Measurements from ENCODE around the gene BOLA2B. TPM values are rescaled to one million over a fixed set of nuclear protein-coding genes. Genes with fewer than 3 reads are reported as not detected.

Gene BOLA2B
- total and polyA plus RNA-seq, 9 of the 15 experiments (the other 6 are each of a cell fraction or from before 2014, with no cell fraction given) = 43.9 to 613 (median 181) TPM

DNA sequence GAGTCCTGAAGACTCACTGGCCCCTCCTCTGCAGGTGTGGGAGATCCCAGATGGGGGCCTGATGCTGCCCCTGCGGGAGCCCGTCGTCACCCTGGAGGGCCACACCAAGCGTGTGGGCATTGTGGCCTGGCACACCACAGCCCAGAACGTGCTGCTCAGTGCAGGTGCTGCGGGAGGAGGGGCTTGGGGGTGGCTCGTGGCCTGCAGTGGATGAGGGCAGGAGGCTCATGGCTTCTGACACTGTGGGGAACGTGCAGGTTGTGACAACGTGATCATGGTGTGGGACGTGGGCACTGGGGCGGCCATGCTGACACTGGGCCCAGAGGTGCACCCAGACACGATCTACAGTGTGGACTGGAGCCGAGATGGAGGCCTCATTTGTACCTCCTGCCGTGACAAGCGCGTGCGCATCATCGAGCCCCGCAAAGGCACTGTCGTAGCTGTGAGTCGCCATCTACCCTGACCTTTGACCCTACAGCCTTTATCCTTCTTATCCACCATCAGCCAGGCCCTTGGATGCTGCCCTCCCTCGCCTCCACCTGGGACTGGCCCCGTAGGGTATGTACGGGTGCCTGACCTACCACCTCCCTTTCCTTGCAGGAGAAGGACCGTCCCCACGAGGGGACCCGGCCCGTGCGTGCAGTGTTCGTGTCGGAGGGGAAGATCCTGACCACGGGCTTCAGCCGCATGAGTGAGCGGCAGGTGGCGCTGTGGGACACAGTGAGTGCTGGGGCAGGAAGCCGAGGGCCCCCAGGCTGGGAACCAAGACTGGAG lies 6.5 kb downstream of the BOLA2B start (continued):
- TF ChIP-seq, protein P1, sequence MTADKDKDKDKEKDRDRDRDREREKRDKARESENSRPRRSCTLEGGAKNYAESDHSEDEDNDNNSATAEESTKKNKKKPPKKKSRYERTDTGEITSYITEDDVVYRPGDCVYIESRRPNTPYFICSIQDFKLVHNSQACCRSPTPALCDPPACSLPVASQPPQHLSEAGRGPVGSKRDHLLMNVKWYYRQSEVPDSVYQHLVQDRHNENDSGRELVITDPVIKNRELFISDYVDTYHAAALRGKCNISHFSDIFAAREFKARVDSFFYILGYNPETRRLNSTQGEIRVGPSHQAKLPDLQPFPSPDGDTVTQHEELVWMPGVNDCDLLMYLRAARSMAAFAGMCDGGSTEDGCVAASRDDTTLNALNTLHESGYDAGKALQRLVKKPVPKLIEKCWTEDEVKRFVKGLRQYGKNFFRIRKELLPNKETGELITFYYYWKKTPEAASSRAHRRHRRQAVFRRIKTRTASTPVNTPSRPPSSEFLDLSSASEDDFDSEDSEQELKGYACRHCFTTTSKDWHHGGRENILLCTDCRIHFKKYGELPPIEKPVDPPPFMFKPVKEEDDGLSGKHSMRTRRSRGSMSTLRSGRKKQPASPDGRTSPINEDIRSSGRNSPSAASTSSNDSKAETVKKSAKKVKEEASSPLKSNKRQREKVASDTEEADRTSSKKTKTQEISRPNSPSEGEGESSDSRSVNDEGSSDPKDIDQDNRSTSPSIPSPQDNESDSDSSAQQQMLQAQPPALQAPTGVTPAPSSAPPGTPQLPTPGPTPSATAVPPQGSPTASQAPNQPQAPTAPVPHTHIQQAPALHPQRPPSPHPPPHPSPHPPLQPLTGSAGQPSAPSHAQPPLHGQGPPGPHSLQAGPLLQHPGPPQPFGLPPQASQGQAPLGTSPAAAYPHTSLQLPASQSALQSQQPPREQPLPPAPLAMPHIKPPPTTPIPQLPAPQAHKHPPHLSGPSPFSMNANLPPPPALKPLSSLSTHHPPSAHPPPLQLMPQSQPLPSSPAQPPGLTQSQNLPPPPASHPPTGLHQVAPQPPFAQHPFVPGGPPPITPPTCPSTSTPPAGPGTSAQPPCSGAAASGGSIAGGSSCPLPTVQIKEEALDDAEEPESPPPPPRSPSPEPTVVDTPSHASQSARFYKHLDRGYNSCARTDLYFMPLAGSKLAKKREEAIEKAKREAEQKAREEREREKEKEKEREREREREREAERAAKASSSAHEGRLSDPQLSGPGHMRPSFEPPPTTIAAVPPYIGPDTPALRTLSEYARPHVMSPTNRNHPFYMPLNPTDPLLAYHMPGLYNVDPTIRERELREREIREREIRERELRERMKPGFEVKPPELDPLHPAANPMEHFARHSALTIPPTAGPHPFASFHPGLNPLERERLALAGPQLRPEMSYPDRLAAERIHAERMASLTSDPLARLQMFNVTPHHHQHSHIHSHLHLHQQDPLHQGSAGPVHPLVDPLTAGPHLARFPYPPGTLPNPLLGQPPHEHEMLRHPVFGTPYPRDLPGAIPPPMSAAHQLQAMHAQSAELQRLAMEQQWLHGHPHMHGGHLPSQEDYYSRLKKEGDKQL (CRISPR knock-in tag; IDR thresholded peaks at IDR 0.05; ENCODE audit: borderline replicate concordance) = 0 out of 2 replicates have a peak, but pooled peaks have one; percentile 32
- TF ChIP-seq TARDBP (IDR thresholded peaks at IDR 0.05) (0 out of 2 replicates have a peak, but pooled peaks have one; percentile 33), CCNT2 (IDR thresholded peaks at IDR 0.05; ENCODE audit: borderline replicate concordance, extremely low read depth, insufficient read length, low read depth, low read length) (peak; percentile 20), CBX1 (IDR thresholded peaks at IDR 0.05; ENCODE audit: low read depth) (0 out of 2 replicates have a peak, but pooled peaks have one; percentile 37), TRIM24 (IDR thresholded peaks at IDR 0.05) (peak in 1 of 2 experiments; percentile 44; a peak in 1 of 4 replicates), BHLHE40 (IDR thresholded peaks at IDR 0.05; ENCODE audit: low read length) (peak; percentile 66), NFIC (IDR thresholded peaks at IDR 0.05) (peak; percentile 54), FOXK1 (CRISPR knock-in tag; IDR thresholded peaks at IDR 0.05; ENCODE audit: borderline replicate concordance) (peak; percentile 21; the same call in 1 of the 2 replicates), PRPF4 (IDR thresholded peaks at IDR 0.05; ENCODE audit: insufficient read depth, low read depth, low read length, poor library complexity, severe bottlenecking) (no peak), HDAC1 (IDR thresholded peaks at IDR 0.05) (peak in 1 of 2 experiments; percentile 88; a peak in 2 of 4 replicates)
- TF ChIP-seq, protein P2, sequence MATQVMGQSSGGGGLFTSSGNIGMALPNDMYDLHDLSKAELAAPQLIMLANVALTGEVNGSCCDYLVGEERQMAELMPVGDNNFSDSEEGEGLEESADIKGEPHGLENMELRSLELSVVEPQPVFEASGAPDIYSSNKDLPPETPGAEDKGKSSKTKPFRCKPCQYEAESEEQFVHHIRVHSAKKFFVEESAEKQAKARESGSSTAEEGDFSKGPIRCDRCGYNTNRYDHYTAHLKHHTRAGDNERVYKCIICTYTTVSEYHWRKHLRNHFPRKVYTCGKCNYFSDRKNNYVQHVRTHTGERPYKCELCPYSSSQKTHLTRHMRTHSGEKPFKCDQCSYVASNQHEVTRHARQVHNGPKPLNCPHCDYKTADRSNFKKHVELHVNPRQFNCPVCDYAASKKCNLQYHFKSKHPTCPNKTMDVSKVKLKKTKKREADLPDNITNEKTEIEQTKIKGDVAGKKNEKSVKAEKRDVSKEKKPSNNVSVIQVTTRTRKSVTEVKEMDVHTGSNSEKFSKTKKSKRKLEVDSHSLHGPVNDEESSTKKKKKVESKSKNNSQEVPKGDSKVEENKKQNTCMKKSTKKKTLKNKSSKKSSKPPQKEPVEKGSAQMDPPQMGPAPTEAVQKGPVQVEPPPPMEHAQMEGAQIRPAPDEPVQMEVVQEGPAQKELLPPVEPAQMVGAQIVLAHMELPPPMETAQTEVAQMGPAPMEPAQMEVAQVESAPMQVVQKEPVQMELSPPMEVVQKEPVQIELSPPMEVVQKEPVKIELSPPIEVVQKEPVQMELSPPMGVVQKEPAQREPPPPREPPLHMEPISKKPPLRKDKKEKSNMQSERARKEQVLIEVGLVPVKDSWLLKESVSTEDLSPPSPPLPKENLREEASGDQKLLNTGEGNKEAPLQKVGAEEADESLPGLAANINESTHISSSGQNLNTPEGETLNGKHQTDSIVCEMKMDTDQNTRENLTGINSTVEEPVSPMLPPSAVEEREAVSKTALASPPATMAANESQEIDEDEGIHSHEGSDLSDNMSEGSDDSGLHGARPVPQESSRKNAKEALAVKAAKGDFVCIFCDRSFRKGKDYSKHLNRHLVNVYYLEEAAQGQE (IDR thresholded peaks at IDR 0.05; ENCODE audit: borderline replicate concordance) = peak; percentile 57; the same call in 1 of the 2 replicates
- TF ChIP-seq, protein P2 (CRISPR knock-in tag; IDR thresholded peaks at IDR 0.05; ENCODE audit: low read depth) = no peak
- TF ChIP-seq, protein P3, sequence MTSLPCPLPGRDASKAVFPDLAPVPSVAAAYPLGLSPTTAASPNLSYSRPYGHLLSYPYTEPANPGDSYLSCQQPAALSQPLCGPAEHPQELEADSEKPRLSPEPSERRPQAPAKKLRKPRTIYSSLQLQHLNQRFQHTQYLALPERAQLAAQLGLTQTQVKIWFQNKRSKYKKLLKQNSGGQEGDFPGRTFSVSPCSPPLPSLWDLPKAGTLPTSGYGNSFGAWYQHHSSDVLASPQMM (CRISPR knock-in tag; IDR thresholded peaks at IDR 0.05) = no peak
